HTERT RPE-1 (cell line): ENCODE results near the gene HINT3.
"Not testable (repeated sequence)": the region's sequence is repeated elsewhere in the genome, so short reads cannot be mapped to it uniquely, and the experiment has no call there.

Experiments
- in situ Hi-C: fragments of 300-500 bp; cut with MboI; formaldehyde crosslinking; loops from 4 replicates; pipeline ENCODE4 v1.14.3; 2020; ENCODE audit warnings: low sequenced_read_pairs

Gene HINT3

GRCh38 chr6:125961117-125961516 lies 4.5 kb downstream of the HINT3 start:
- in situ Hi-C loops, result no loop called here

- in situ Hi-C loops, result no loop called here
Measured at GRCh38 chr6:125962900-125963497, 6.4 kb downstream of the HINT3 start.

- in situ Hi-C loops, result no loop called here
Measured at GRCh38 chr6:125963817-125964216, 7.2 kb downstream of the HINT3 start.

- in situ Hi-C loops, result no loop called here
Measured at GRCh38 chr6:125966569-125966968, 10.0 kb downstream of the HINT3 start.

- in situ Hi-C loops, result no loop called here
Measured at GRCh38 chr6:125968493-125968892, 11.9 kb downstream of the HINT3 start.

- in situ Hi-C loops, result no loop called here
Measured at GRCh38 chr6:125970760-125971159, 14.2 kb downstream of the HINT3 start.

- in situ Hi-C loops, result not testable (repeated sequence)
Measured at GRCh38 chr6:125972478-125972877, 15.9 kb downstream of the HINT3 start.

- in situ Hi-C loops, result no loop called here
Measured at GRCh38 chr6:125974214-125974866, 17.8 kb downstream of the HINT3 start.

- in situ Hi-C loops, result no loop called here
Measured at GRCh38 chr6:125979101-125979500, 22.5 kb downstream of the HINT3 start.

- in situ Hi-C loops, result no loop called here
Measured at GRCh38 chr6:125981571-125982185, 25.1 kb downstream of the HINT3 start.

- in situ Hi-C loops, result no loop called here
Measured at GRCh38 chr6:125983246-125983945, 26.8 kb downstream of the HINT3 start.

GRCh38 chr6:125984311-125984710 lies 27.7 kb downstream of the HINT3 start:
- in situ Hi-C loops, result no loop called here

GRCh38 chr6:125985522-125985921 lies 29.0 kb downstream of the HINT3 start:
- in situ Hi-C loops, result no loop called here

GRCh38 chr6:125985979-125986300 lies 29.4 kb downstream of the HINT3 start:
- in situ Hi-C loops, result no loop called here

GRCh38 chr6:125986301-125987025 lies 29.9 kb downstream of the HINT3 start, which contains the start of gene TRMT11:
Gene TRMT11, plus strand, starts transcription at chr6:125986540. Its CDS starts 11 bp downstream, at chr6:125986551.
- in situ Hi-C loops, result no loop called here

GRCh38 chr6:125987026-125987617 lies 30.6 kb downstream of the HINT3 start:
- in situ Hi-C loops, result no loop called here

- in situ Hi-C loops, result no loop called here
Measured at GRCh38 chr6:125988280-125988679, 31.7 kb downstream of the HINT3 start.

- in situ Hi-C loops, result no loop called here
Measured at GRCh38 chr6:125989631-125990030, 33.1 kb downstream of the HINT3 start.

GRCh38 chr6:125991653-125992052 lies 35.1 kb downstream of the HINT3 start:
- in situ Hi-C loops, result no loop called here

GRCh38 chr6:125994670-125995488 lies 38.3 kb downstream of the HINT3 start:
- in situ Hi-C loops, result no loop called here
